GM19324 (cell line): ENCODE data around the gene NKAIN4.

Source experiments
- ATAC-seq: cut with Tn5 transposase; IDR thresholded peaks from one replicate; pipeline ENCODE4 v1.9.1; 2021; ENCODE audit warnings: mild to moderate bottlenecking, moderate library complexity; ENCODE audit not compliant: unreplicated experiment, low FRiP score

Gene NKAIN4

DNA sequence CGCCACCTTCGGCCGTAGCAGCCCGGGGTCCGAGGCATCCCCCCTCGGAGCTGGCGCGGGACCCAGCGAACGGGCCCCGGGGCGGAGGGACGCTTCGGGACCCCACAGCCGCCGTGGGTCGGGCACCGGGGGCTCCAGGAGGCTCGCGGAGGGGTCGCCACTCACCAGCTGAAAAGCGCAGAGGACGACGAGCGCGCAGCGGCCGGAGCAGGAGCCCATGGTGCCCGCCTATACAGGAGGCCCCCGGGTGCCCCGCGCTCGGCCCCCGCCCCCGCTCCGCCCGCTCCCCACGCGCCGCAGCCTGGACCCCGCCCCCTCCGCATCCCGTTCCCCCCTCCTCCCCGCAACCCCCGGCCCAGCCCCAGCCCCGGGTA, at the start of gene NKAIN4:
TSS of gene NKAIN4 (minus strand) at position 232 of the 374 bp plus-strand sequence. CDS start at position 219, 13 bp downstream.
- ATAC-seq: no peak

DNA sequence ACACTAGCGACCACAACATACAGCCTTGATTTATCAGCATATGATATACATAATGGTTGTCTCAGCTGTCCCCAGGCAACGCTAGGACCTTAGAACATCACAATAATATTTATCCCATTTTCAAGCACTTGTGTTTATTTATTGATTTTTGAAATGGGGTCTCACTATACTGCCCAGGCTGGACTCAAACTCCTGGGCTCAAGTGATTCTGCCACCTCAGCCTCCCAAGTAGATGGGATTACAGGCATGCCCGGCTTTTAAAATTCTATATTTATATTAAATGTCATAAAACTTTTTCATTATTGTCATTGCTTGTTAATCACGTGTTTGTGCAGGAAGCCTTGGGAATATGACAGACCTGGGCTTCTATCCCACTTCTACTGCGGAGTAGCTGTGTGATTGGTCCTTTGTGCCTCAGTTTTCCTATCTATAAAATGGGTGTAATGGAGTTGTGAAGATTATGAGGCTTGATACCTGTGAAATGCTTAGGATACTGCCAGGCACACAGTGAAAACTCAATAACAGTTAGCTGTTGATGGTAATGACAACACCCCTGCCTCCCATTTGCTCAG, 48.9 kb upstream of the NKAIN4 start:
- ATAC-seq: no peak

DNA sequence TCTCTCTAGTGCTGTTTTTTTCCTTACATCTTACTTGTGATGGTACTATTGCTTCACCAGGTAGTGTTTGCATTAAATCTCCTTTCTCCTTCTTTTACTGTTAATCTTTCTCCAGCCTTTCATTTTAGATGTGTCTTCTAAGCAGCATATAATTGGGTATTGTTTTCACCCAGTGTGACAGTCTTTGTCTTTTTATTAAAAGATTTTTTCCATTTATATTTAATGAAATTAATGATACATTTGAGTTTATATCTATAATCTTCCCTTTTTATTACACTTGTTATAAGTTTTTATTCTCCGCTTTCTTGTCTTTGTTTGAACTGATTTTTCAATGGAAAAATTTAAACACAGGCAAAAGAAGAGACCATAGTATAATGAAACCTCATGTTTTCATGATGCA, 47.4 kb upstream of the NKAIN4 start:
- no peak for ATAC-seq

DNA sequence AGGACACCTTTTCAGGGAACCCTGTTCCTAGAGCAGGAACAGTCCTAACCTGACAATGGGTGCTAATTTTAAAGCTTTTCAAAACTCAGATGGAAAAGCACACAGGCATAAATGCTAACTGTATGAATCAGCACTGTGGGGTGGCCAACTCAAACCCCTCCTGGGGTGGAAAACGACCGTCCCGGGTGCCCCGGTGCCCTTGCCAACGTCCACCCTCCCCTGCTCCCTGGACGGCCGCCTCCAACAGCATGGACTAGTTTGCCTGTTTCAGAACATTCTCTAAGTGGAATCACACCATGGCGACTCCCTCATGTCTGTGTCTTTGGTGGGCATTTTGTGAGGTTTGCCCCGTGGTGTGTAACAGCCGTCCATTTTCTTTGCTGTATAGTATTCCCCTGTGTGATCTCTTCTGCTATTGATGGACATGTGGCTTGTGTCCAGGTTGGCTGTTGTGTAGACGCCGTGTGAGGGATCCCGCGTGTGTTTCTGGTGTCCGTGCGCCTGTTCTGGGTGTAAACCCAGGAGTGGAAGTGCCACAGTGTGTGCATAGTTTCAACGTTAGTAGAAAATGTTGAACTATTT, 44.6 kb upstream of the NKAIN4 start:
- no peak for ATAC-seq

DNA sequence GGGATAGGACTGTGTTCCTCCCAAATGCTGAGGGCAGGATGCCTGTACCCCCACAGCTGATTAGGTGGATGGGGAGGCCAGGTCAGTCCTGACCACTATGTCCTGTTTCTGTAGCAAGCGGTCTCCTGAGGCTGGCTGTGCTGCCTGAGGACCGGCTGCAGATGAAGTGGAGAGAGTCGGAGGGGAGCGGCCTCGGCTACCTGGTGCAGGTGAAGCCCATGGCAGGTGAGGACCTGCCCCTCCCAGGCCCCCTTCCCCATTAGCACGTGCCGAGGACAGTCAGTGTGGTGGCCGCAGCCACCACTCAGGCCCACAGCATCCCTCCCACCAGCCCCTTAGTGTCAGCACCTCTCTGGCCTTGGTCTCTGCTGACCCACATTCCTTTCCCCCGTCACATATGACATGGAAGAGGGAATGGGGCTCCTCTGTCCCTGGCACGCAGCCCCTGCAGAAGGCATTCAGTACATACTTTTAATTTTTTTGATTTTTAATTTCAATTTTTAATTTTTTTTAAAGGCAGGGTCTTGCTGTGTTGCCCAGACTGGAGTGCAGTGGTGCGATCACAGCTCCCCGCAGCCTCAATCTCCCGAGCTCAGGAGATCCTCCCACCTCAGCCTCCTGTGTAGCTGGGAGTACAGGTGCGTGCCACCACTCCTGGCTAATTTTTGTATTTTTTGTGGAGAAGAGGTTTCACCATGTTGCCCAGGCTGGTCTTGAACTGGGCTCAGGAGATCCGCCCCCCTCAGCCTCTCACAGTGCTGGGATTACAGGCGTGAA, 43.7 kb upstream of the NKAIN4 start:
- ATAC-seq: no peak

DNA sequence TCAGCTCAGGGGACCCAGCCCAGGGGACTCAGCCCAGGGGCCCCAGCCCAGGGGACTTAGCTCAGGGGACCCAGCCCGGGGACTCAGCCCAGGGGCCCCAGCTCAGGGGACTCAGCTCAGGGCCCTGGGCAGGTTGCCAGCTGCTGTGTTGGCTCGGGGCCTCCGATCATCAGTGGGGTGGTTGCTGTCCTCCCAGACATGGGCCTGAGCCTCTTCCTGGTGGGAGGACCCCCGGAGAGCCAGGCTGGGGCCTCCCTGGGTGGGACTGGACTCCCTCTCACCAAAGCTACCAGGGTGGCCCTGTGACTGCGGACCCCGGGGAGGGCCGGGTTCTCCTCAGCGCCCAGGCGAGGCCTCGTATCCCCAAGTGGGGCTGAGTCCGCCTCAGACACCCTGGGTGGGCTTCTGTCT, 43.1 kb upstream of the NKAIN4 start:
- no peak for ATAC-seq

DNA sequence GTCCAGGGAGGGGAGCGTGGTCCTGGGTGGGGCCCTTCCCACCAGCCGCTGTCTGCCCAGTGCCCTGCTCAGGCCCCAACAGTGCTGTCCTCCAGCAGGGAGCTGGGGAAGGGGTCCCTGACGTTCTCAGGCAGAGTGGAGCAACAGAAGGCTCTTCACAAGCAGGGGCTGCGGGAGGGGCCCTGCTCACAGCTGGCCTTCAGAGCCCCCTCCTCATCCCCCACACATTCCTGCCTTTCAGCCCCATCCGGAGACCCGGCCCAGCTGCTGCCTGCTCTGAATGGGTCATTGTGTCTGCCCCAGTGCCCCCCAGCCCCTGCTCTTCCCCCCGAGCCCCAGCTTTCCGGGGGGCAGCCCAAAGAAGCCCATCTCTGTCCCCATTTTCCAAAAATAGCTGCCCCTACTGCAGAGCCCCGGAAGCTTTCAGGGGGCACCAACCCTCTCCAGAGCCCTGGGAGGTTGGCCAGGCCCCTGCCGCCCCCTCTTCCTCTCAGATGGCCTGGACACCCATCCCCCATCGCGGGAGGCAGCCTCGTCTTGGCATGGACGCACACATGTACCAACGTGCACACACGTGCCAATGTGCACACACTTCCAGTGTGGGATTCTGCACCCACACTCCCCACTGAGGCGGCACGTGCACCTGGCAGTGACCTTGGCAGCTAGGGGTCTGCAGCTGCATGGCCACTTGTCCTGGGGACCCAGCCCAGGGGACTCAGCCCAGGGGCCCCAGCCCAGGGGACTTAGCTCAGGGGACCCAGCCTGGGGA, 42.5 kb upstream of the NKAIN4 start:
- no peak for ATAC-seq

DNA sequence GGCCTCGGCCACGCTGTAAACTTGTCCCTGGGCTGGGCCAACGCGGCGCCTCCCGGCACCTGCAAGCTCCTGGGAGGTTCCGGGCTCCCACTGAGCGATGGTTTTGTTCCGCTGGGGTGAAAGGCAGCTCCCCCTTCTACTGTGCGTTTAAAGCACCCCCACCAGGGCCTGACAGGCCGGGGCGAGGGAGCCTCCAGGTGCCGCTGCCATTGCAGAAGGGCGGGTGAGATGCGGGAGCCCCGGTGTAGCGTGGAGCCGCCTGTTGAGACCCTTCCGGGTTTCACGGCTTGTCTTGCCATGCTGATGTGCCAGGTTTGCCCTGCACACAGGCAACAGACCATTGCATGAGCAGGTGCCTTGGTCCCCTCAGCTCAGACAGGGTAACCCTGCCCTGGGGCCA, 41.6 kb upstream of the NKAIN4 start:
- no peak for ATAC-seq

DNA sequence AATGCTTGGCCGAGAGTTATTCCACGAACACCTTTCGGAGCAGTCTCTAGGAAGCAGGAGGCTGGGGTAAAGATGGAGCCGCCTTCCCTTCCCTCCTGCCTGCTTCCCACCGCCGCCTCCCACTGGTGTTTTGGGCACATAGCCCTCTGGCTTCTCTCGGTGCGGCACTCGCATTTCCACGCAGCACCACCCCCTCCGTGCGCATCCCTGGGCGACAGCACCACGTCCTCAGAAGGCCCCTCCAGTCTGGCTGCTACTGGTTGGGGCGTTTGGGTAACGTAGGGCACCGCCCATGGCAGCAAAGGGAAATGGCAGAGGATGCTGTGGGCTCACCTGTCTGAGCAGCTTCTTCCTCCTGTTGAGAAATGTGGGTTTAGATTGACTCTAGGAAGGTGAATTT, 41.2 kb upstream of the NKAIN4 start:
- no peak for ATAC-seq

DNA sequence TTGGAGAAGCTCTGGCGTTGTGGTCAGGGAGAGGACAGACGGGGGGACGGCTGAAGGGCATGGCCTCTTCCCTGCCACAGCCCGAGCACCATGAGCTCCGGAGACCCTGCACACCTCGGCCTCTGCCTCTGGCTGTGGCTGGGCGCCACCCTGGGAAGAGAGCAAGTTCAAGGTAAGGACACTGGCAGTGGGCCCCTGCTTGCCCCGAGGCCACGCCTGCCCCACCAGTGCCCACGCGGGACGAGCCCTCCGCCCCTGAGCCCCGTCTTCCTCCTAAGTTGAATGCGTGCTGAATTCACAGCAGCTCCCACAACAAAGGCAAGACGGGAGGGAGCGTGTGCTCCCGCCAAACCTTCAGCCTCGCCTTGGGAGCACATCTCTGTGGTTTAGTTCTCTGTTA, 40.8 kb upstream of the NKAIN4 start:
- ATAC-seq: no peak

DNA sequence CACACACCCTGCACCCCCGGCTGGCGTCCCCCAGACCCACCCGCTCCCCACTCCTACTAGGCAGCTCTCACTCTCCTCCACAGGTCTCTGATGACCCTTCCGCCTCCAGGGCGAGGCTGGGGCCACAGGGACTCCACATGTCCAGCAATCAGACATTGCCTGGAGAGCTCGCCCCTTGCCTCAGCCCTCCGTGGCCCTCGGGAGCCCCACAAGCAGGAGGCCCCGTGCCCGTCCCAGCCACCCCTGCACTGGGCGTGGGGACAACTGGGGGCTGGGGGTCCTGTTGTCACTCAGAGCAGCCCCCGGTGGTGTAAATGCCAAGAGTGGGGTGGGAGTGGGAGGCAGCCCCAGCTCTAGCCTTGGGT, 40.3 kb upstream of the NKAIN4 start:
- ATAC-seq: no peak

DNA sequence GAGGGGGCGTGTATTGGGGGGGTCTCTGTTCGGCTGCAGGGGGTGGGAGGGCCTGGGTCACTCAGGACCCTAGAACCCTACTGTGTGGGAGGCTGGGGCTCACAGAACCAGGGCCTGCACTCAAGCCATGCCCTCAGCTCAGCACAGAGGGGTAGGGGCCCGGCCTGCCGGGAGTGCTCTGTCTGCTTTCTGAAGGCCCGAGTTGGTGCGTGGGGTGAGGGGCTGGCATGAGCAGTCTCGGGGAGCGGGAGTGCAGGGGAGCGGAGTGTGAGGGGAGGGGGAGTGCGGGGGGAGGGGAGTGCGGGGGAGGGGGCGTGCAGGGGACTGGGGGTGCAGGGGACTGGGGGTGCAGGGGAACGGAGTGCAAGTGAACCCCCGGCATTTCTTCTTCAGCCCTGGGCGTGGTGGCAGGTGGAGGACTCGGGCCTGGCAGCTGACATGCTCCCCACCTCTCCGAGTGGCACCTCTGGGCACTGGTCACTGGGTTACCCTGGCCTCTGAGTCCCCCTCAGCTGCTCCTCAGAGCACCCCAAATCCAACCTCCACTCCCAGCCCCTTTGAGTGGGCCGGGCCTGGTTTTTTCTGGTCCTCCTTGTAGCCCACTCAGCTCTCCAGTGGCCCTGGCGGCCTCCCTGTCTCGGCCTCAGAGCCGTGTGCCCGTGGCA, 39.7 kb upstream of the NKAIN4 start:
- no peak for ATAC-seq

DNA sequence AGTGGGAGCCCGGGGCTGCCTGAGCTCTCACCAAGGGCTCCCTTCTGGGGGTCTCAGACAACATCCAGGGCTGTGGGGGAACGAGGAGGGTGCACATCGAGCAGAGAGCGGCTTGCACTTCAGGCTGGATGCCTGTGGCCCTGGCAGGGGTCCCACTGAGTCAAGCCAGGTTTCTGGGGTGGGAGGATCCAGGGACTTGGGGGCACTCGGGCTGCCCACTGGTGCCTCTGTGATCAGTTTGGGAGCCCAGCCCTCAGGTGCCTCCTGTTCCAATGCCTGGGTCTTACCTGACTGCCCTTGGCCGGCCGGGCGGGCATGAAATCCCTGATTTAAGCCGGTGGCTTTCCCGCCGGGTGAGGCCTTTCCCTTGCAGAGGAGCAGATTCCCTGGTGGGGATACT, 39.2 kb upstream of the NKAIN4 start:
- ATAC-seq: no peak

DNA sequence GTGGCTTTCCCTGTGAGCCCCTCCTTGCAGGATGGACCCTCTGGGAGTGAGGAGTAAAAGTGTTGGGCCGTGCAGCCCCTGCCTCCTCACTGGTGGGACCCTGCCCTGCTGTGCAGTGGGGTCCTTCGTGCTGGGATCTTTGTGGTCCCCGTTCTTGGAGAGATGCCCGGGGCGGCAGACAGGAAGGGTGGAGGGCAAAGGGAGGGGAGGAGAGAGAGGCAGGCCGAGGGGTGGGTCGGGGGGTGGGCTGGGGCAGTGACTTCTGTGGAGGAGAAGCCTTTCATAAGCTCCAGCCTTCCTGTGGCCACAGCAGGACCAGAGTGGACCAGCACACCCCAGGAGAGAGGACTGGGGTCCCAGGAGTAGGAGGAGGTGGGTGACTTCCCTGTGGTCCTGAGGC, 38.6 kb upstream of the NKAIN4 start, which contains the start of gene COL20A1:
TSS of gene COL20A1 (plus strand) at position 283 of the 400 bp plus-strand sequence. CDS start 1,922 bp downstream, outside the sequence.
- ATAC-seq: no peak

DNA sequence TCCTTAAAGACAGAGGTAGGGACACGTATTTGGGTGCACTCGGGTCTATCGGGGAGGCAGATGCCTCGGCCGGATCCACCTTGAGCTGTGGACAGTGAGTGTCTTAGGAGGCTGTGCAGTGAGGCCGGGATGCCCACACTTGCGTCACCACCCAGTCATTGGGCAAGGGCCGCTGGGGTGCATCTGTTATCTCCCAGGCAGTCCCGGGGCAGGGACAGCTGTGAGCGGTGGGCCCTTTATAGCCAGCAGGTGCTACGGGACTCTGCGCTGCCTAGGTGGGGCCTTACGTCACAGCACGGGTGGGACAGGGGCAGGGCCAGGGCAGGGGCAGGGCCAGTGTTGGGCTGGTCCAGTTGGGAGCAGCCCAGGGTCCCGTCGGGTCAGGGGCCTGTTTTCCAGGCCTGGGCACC, 38.0 kb upstream of the NKAIN4 start:
- ATAC-seq: no peak

DNA sequence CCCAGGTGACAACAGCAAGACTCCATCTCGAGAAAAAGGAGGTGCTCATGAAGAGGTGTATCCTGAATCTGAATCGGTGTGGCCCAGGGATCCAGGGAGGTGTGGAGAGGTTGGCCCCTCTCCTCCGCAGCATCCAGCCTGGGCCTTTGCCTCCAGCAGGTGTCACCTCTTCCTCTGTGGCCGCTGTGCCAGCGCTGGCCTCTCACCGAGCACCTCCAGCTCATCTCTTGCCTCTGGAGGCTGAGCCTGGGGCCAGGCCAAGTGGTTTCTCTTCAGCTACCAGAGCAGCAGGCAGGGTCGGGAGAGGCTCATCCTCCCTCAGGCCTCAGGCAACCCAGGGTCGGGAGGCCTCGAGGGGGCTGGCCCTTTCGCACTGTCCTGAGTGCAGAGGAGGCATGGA, 37.5 kb upstream of the NKAIN4 start:
- ATAC-seq: no peak

DNA sequence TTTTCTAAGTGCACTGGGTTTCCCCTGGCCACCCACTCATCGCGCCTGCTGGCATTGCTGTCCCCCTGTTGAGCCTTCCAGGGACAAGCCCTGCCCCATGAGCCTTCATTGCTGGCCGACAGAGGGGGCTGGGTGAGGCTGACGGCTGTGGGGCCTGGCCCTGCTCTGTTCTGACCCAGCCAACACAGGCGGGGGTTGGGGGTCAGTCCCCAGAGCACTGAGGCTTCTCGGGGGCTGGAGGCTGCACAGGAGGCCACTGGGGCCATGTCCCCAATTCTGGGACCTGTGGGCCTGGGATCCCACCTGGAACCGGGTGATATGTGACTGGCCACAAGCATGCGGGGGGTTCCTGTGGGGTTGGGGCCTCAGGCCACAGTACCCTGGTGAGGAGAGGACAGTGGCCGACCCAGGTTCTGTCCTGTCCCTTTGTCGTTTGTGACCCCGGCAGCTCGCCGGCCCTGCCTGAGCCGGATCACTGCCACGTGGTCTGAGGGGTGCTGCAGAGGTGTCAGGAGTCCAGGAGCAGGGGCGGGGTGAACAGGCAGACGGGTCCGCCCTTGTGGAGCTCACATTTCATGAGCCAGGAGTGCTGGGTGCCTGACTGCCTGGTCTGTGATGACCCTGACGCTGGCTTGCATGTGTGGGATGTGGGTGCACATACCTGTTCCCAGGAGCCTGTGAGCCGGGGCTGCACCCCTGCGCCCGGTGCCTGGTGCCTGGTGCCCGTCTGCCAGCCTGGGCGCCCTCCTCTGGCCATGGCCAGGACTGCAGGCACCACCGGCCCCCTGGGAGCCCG, 36.6 kb upstream of the NKAIN4 start:
- no peak for ATAC-seq

DNA sequence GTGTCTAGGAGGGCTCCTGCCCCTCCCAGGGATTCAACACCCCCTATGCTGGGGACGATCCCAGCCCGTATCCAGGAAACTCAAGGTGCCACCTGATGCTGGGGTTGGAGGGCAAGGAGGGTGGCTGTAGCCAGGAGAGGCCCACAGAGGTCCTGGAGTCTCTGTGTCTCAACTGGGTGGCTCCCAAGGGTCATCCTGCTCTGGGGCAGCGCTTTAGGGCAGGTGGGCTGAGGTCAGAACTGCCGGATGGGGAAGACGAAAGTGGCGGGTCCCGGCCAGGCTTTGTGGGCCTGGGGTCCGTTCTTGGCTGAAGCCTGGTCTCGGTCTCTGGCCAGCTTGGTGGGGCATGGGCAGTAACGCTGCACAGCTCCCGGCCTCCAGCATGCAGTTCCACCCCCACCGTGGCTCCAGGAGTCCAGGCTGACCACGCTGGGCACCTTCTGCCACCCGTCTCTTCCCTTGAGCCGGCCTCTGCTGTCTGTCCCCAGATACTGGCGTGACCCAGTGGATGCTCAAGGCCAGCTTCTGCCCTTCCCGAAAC, 35.9 kb upstream of the NKAIN4 start:
- ATAC-seq: no peak

DNA sequence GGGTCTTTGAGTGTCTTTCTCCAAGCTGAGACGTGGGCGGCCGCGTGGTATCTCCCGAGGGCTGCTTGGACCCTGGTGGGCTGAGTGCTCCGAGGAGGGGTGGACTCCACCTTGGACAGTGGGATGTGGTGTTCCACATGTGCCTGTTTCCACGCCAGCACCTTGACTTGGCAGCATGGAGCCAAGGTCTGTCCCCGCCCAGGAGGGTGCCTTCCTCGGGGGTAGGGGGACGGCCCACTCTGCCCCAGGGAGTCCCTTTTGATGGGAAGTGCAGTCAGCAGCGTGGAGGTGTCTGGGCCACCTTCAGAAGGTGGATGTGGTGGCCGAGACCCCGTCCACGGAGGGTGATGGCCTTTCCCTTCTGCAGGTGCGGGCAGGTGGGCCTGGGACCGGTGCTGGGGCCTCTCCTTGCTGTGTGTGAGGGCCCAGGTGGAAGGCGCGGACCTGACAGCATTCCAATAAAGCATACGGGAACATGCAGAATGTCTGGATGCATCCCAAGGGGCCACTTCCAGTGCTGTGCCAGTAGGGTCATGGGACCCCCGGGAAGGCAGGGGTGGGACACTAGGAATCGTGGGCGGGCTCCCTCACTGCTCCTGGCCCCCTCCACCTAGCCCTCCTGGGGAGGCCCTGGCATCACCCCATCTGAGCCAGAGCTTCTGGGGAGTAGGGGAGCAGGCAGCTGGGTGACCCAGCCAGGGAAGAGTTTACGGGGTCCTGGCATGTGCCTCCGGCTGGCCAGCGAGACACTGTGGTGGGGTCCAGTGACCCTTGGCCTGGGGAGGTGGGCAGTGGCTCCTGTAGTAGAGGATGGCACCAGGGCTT, 35.3 kb upstream of the NKAIN4 start:
- no peak for ATAC-seq
